ENCODE measurements around the gene RAB26. TPM values are rescaled to one million over a fixed set of nuclear protein-coding genes. Genes with fewer than 3 reads are reported as not detected.
A peak's percentile ranks its signal among the peaks of the same experiment; 100 is the strongest.
"Not testable (repeated sequence)": the region's sequence is repeated elsewhere in the genome, so short reads cannot be mapped to it uniquely, and the experiment has no call there.

RAB26 gene
- total RNA-seq (2014; rRNA removed; shearing (Covaris generic)) = 3.7 and 4.1 TPM in 2 replicates
- 8.7 and 11.6 TPM in 2 replicates for polyA plus RNA-seq (2016; fragmentation: Nextera tagmentation; extraction: Ambion mirVana)
- long read RNA-seq, partial matches to known transcripts = 2 of 13 reads
- long read RNA-seq, other reads (novel, unspliced or antisense) = 10 of 13 reads

- H3K27me3 Mint-ChIP-seq (ENCODE audit: insufficient read depth, low read depth, poor library complexity) = peaks cover 45% of the 10 kb centered on the region
- Histone ChIP-seq H3K79me2 (replicated peaks; ENCODE audit: insufficient read depth) (peaks cover 8% of the 10 kb centered on the region), H3K4me3 (peak within 1 kb of the TSS; percentile 79), H3K36me3 (ENCODE audit: insufficient read depth) (0 out of 2 replicates have a peak, but pooled peaks cover 3% of the 10 kb centered on the region), H3F3A (replicated peaks; ENCODE audit: low read depth) (peaks cover 46% of the 10 kb centered on the region), H3K4me1 (ENCODE audit: insufficient read depth) (peaks cover 32% of the 10 kb centered on the region), H3K9me2 (ENCODE audit: insufficient read depth) (no peaks in the 10 kb centered on the region), H3K4me2 (peak within 1 kb of the TSS; percentile 100), H4K20me1 (replicated peaks; ENCODE audit: insufficient read depth) (peaks cover 16% of the 10 kb centered on the region), H2AFZ (no peak within 1 kb of the TSS), H3K27me3 (ENCODE audit: insufficient read depth) (peaks cover 9% of the 10 kb centered on the region; the same call in 1 of the 2 replicates), H3K27ac (ENCODE audit: low read depth) (peak within 1 kb of the TSS; percentile 50; the same call in 1 of the 2 replicates)
- DNase-seq (ENCODE audit: low spot score) (peak; percentile 91), ATAC-seq (peak; percentile 11)
- peaks cover 3% of the 10 kb centered on the region; the same call in 1 of the 3 replicates for H3K9me3 Mint-ChIP-seq
- TF ChIP-seq POLR2AphosphoS5 (IDR thresholded peaks at IDR 0.05; ENCODE audit: low read depth) (no peak), CREB1 (CRISPR knock-in tag; IDR thresholded peaks at IDR 0.05; ENCODE audit: low read depth) (0 out of 2 replicates have a peak, but pooled peaks have one; percentile 20), JUNB (IDR thresholded peaks at IDR 0.05; ENCODE audit: unreplicated experiment) (no peak)
- peaks cover 22% of the 10 kb centered on the region for H3K36me3 Mint-ChIP-seq (ENCODE audit: low read depth)
- H3K4me3 Mint-ChIP-seq = peak within 1 kb of the TSS; percentile 75
- H3K27ac Mint-ChIP-seq = no peak within 1 kb of the TSS
- peaks cover 26% of the 10 kb centered on the region for H3K4me1 Mint-ChIP-seq
Observed at GRCh38 chr16:2147981-2148671, at the start of gene RAB26. Gene RAB26, plus strand, starts transcription at chr16:2148625. Its CDS starts 159 bp downstream, at chr16:2148784.

GRCh38 chr16:2101581-2101980 lies 46.8 kb upstream of the RAB26 start:
- H3F3A ChIP-seq (replicated peaks; ENCODE audit: low read depth); H3K9me3 Mint-ChIP-seq; H3K27me3 Mint-ChIP-seq (ENCODE audit: insufficient read depth, low read depth, poor library complexity); H2AFZ ChIP-seq; H3K4me2 ChIP-seq; H3K36me3 ChIP-seq (ENCODE audit: insufficient read depth); H3K79me2 ChIP-seq (replicated peaks; ENCODE audit: insufficient read depth); H3K4me1 ChIP-seq (ENCODE audit: insufficient read depth); H3K27ac Mint-ChIP-seq; H3K4me3 Mint-ChIP-seq; H4K20me1 ChIP-seq (replicated peaks; ENCODE audit: insufficient read depth); ATAC-seq; DNase-seq (ENCODE audit: low spot score); H3K4me1 Mint-ChIP-seq; H3K4me3 ChIP-seq; H3K27ac ChIP-seq (ENCODE audit: low read depth); H3K9me2 ChIP-seq (ENCODE audit: insufficient read depth); H3K27me3 ChIP-seq (ENCODE audit: insufficient read depth): not testable (repeated sequence)
- H3K36me3 Mint-ChIP-seq (ENCODE audit: low read depth) = peaks cover 15% of the 10 kb centered on the region

DNA sequence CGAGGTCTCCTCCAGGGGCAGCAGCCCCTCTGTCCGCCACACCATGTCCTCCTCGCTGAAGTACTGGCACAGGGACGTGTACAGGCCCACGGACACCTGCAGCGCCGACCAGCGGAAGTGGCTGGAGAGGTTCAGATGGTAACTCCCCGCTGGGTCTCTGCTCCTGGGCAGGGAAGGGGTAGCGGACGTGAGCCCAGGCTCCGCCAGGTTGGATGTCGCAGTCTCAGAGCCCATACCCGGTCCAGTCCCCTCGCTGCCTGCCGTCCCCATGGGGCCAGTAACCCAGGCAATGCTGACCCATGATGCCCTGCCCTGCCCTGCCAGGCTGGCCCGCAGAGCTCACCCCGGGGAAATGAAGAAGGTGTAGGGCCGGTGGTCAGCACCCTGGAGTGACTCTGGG lies 46.0 kb upstream of the RAB26 start:
- Histone ChIP-seq H3K4me1 (ENCODE audit: insufficient read depth) (no peaks in the 10 kb centered on the region), H3K9me2 (ENCODE audit: insufficient read depth) (no peaks in the 10 kb centered on the region), H3K4me2 (no peak overlapping the region), H3K27ac (ENCODE audit: low read depth) (no peak overlapping the region), H3K36me3 (ENCODE audit: insufficient read depth) (no peaks in the 10 kb centered on the region), H3K4me3 (no peak overlapping the region), H3K27me3 (ENCODE audit: insufficient read depth) (no peaks in the 10 kb centered on the region), H4K20me1 (replicated peaks; ENCODE audit: insufficient read depth) (no peaks in the 10 kb centered on the region), H3F3A (replicated peaks; ENCODE audit: low read depth) (no peaks in the 10 kb centered on the region), H2AFZ (no peak overlapping the region), H3K79me2 (replicated peaks; ENCODE audit: insufficient read depth) (no peaks in the 10 kb centered on the region)
- Mint-ChIP-seq H3K27ac (no peak overlapping the region), H3K4me1 (no peaks in the 10 kb centered on the region), H3K9me3 (no peaks in the 10 kb centered on the region; the same call in 2 of the 3 replicates), H3K4me3 (no peak overlapping the region), H3K27me3 (ENCODE audit: insufficient read depth, low read depth, poor library complexity) (peaks cover 3% of the 10 kb centered on the region), H3K36me3 (ENCODE audit: low read depth) (peaks cover 16% of the 10 kb centered on the region)
- no peak for DNase-seq (ENCODE audit: low spot score)
- ATAC-seq = no peak
- TF ChIP-seq ZNF462 (CRISPR knock-in tag; IDR thresholded peaks at IDR 0.05) (no peak), ZNF114 (CRISPR knock-in tag; IDR thresholded peaks at IDR 0.05) (no peak), ZNF331 (CRISPR knock-in tag; IDR thresholded peaks at IDR 0.05; ENCODE audit: low read depth) (no peak), POLR2AphosphoS5 (IDR thresholded peaks at IDR 0.05; ENCODE audit: low read depth) (no peak), ETS1 (IDR thresholded peaks at IDR 0.05) (no peak)

Measured in GM23338 (cell line).